ENCODE results near the gene ZIK1. TPM values are rescaled to one million over a fixed set of nuclear protein-coding genes. Genes with fewer than 3 reads are reported as not detected.

The ZIK1 gene
- total and polyA plus RNA-seq, 5 donors from 2014 or later: 3.4 to 10.2 (median 7.0) TPM

DNA sequence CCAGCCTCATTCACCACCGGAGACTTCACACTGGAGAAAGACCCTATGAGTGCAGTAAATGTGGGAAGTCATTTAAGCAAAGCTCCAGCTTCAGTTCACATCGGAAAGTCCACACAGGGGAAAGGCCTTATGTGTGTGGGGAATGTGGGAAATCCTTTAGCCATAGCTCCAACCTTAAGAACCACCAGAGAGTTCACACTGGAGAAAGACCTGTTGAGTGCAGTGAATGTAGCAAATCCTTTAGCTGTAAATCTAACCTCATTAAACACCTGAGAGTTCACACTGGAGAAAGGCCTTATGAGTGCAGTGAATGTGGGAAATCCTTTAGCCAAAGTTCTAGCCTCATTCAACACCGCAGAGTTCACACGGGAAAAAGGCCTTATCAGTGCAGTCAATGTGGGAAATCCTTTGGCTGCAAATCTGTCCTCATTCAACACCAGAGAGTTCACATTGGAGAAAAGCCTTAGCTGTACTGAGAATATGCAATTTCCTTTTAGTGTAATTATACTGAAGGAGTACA lies 57.8 kb downstream of the ZIK1 start:
- no peak for ATAC-seq (ENCODE audit: low read depth in 2 of 2)
- H3K4me3 ChIP-seq (ENCODE audit: low read depth, low read length): peak overlapping the region; percentile 7

DNA sequence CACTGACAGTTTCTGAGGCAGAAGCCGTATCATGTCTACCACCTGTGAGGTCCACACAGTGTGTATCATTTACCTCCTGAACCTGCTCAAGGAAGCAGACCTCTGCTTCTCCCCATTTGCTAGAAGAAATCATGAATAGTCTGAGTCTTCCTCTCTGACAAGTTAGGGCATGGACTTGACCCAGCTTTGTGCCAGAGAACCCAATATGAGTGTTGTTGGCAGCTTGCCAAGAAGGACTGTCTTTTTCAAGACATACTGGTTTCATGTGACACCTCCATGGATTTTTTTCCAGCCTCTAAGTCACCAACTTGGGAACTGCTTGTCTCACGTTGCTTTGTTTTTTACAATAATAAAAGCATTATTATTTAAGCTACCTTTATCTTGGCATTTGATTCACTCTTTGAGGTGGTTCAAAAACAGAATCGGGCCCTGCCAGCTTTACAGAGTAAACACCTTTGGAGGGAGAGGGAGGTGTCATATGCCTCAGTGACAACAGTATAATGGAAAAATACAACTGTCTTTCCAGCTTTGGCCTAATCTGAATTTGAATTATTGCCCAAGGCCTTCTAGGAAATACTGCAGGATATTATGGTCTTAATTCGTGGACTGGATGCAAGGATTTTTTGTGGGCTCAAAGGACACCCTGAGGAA lies 58.6 kb downstream of the ZIK1 start:
- DNase-seq (no peak), ATAC-seq (ENCODE audit: low read depth in 2 of 2) (no peak)
- Histone ChIP-seq H3K4me1 (ENCODE audit: control insufficient read depth, insufficient read depth, low read length, poor library complexity, severe bottlenecking) (no peaks in the 10 kb centered on the region), H3K36me3 (ENCODE audit: control insufficient read depth, insufficient read depth, low read length) (peaks cover 50% of the 10 kb centered on the region), H3K4me3 (ENCODE audit: low read depth, low read length) (no peak overlapping the region), H3K9me3 (ENCODE audit: control insufficient read depth in 2 of 2, low read length in 2 of 2) (peaks cover 76 to 88% of the 10 kb centered on the region in 2 experiments), H3K27ac (ENCODE audit: insufficient read depth, low read length, poor library complexity, severe bottlenecking) (no peak overlapping the region), H3K27me3 (ENCODE audit: control insufficient read depth, insufficient read depth, low read length) (no peaks in the 10 kb centered on the region)
- Mint-ChIP-seq H3K27ac (no peak overlapping the region), H3K9me3 (peaks cover 10 to 76% (median 45%) of the 10 kb centered on the region in 7 donors), H3K36me3 (peaks cover 49% of the 10 kb centered on the region), H3K4me1 (peaks cover 0 to 8% (median 0%) of the 10 kb centered on the region in 4 donors), H3K4me3 (no peak overlapping the region), H3K27me3 (no peaks in the 10 kb centered on the region)

More for the DNA sequence above, 57.8 kb downstream of the ZIK1 start:
- H3K9me3 ChIP-seq (ENCODE audit: control insufficient read depth in 2 of 2, low read length in 2 of 2): peaks cover 81 to 88% of the 10 kb centered on the region in 2 experiments
- DNase-seq: no peak
- Mint-ChIP-seq H3K27me3 (no peaks in the 10 kb centered on the region), H3K9me3 (peaks cover 11 to 83% (median 46%) of the 10 kb centered on the region in 7 donors), H3K27ac (no peak overlapping the region), H3K36me3 (peaks cover 57% of the 10 kb centered on the region), H3K4me1 (peaks cover 0 to 8% (median 0%) of the 10 kb centered on the region in 4 donors), H3K4me3 (no peak overlapping the region)
- no peaks in the 10 kb centered on the region for H3K4me1 ChIP-seq (ENCODE audit: control insufficient read depth, insufficient read depth, low read length, poor library complexity, severe bottlenecking)
- peaks cover 57% of the 10 kb centered on the region for H3K36me3 ChIP-seq (ENCODE audit: control insufficient read depth, insufficient read depth, low read length)
- no peak overlapping the region for H3K27ac ChIP-seq (ENCODE audit: insufficient read depth, low read length, poor library complexity, severe bottlenecking)
- no peaks in the 10 kb centered on the region for H3K27me3 ChIP-seq (ENCODE audit: control insufficient read depth, insufficient read depth, low read length)

Other genes starting within 250 kb of the ZIK1 start
- gene ZNF304, start 232.9 kb upstream of the ZIK1 start, total RNA-seq: 6.8 TPM
- gene ZNF304, start 232.9 kb upstream of the ZIK1 start, polyA plus RNA-seq: 1 to 10 TPM; 1.9 to 4.4 (median 2.8) TPM
- 11.4 TPM for gene TRAPPC2B, start 220.6 kb upstream of the ZIK1 start, total RNA-seq
- gene TRAPPC2B, start 220.6 kb upstream of the ZIK1 start, polyA plus RNA-seq: 10 to 100 TPM; 23.0 to 28.6 (median 25.3) TPM
- gene ZNF547, start 220.6 kb upstream of the ZIK1 start, total RNA-seq: 2.1 TPM
- gene ZNF547, start 220.6 kb upstream of the ZIK1 start, polyA plus RNA-seq: 1 to 10 TPM in 2 of 4 donors, under 1 TPM in 1, not detected in 1; 0.77 to 1.9 (median 1.5) TPM
- 75.9 TPM for gene ZNF548, start 194.3 kb upstream of the ZIK1 start, total RNA-seq
- 10 to 100 TPM; 14.6 to 21.7 (median 17.7) TPM for gene ZNF548, start 194.3 kb upstream of the ZIK1 start, polyA plus RNA-seq
- 5.6 TPM for gene ZNF17, start 173.0 kb upstream of the ZIK1 start, total RNA-seq
- 1 to 10 TPM; 2.9 to 9.7 (median 5.3) TPM for gene ZNF17, start 173.0 kb upstream of the ZIK1 start, polyA plus RNA-seq
- gene ZNF749, start 148.8 kb upstream of the ZIK1 start, total RNA-seq: 5.1 TPM
- gene ZNF749, start 148.8 kb upstream of the ZIK1 start, polyA plus RNA-seq: 10 to 100 TPM in 1 of 4 donors, 1 to 10 TPM in 3; 6.2 to 10.9 (median 8.2) TPM
- gene VN1R1, start 127.0 kb upstream of the ZIK1 start, total RNA-seq: 0.15 TPM
- gene VN1R1, start 127.0 kb upstream of the ZIK1 start, polyA plus RNA-seq: under 1 TPM in 1 of 4 donors, not detected in 3; 0.10 TPM
- gene ZNF772, start 106.6 kb upstream of the ZIK1 start, total RNA-seq: 0.74 TPM
- gene ZNF772, start 106.6 kb upstream of the ZIK1 start, polyA plus RNA-seq: 1 to 10 TPM in 3 of 4 donors, under 1 TPM in 1; 0.09 to 4.2 (median 3.4) TPM
- 8.9 TPM for gene ZNF419, start 96.4 kb upstream of the ZIK1 start, total RNA-seq
- 10 to 100 TPM in 1 of 4 donors, 1 to 10 TPM in 3; 5.9 to 11.0 (median 8.3) TPM for gene ZNF419, start 96.4 kb upstream of the ZIK1 start, polyA plus RNA-seq
- 7.2 TPM for gene ZNF773, start 84.2 kb upstream of the ZIK1 start, total RNA-seq
- 10 to 100 TPM in 3 of 4 donors, 1 to 10 TPM in 1; 7.0 to 11.3 (median 10.6) TPM for gene ZNF773, start 84.2 kb upstream of the ZIK1 start, polyA plus RNA-seq
- gene ZNF549, start 56.8 kb upstream of the ZIK1 start, total RNA-seq: 5.2 TPM
- 1 to 10 TPM; 4.3 to 9.2 (median 7.7) TPM for gene ZNF549, start 56.8 kb upstream of the ZIK1 start, polyA plus RNA-seq
- gene ZNF550, start 24.3 kb upstream of the ZIK1 start, total RNA-seq: 10.2 TPM
- 10 to 100 TPM in 2 of 4 donors, 1 to 10 TPM in 2; 5.8 to 18.7 (median 9.4) TPM for gene ZNF550, start 24.3 kb upstream of the ZIK1 start, polyA plus RNA-seq
- gene ZNF416, start 5.2 kb upstream of the ZIK1 start, total RNA-seq: 4.4 TPM
- 1 to 10 TPM; 4.1 to 9.5 (median 6.1) TPM for gene ZNF416, start 5.2 kb upstream of the ZIK1 start, polyA plus RNA-seq
- gene ZNF530, start 15.7 kb downstream of the ZIK1 start, total RNA-seq: 1.5 TPM
- gene ZNF530, start 15.7 kb downstream of the ZIK1 start, polyA plus RNA-seq: 1 to 10 TPM; 4.8 to 7.8 (median 7.4) TPM
- gene ZNF134, start 30.1 kb downstream of the ZIK1 start, total RNA-seq: 17.4 TPM
- gene ZNF134, start 30.1 kb downstream of the ZIK1 start, polyA plus RNA-seq: 10 to 100 TPM in 3 of 4 donors, 1 to 10 TPM in 1; 9.8 to 14.2 (median 11.8) TPM
- 23.9 TPM for gene ZNF211, start 49.0 kb downstream of the ZIK1 start, total RNA-seq
- 10 to 100 TPM; 19.4 to 22.8 (median 22.1) TPM for gene ZNF211, start 49.0 kb downstream of the ZIK1 start, polyA plus RNA-seq
- gene ZSCAN4, start 84.8 kb downstream of the ZIK1 start, total RNA-seq: not detected
- not detected for gene ZSCAN4, start 84.8 kb downstream of the ZIK1 start, polyA plus RNA-seq
- 9.6 TPM for gene ZNF551, start 97.8 kb downstream of the ZIK1 start, total RNA-seq
- gene ZNF551, start 97.8 kb downstream of the ZIK1 start, polyA plus RNA-seq: 1 to 10 TPM; 5.3 to 8.6 (median 7.3) TPM
- 3.7 TPM for gene ZNF154, start 125.1 kb downstream of the ZIK1 start, total RNA-seq
- gene ZNF154, start 125.1 kb downstream of the ZIK1 start, polyA plus RNA-seq: 1 to 10 TPM in 1 of 4 donors, under 1 TPM in 2, not detected in 1; 0.25 to 1.9 (median 0.57) TPM
- 9.2 TPM for gene ZNF671, start 143.5 kb downstream of the ZIK1 start, total RNA-seq
- 10 to 100 TPM; 19.5 to 28.6 (median 23.3) TPM for gene ZNF671, start 143.5 kb downstream of the ZIK1 start, polyA plus RNA-seq
- 15.4 TPM for gene ZNF776, start 162.7 kb downstream of the ZIK1 start, total RNA-seq
- gene ZNF776, start 162.7 kb downstream of the ZIK1 start, polyA plus RNA-seq: 10 to 100 TPM in 1 of 4 donors, 1 to 10 TPM in 3; 2.9 to 12.2 (median 7.5) TPM
- 39.4 TPM for gene ZNF586, start 185.5 kb downstream of the ZIK1 start, total RNA-seq
- 10 to 100 TPM; 18.7 to 32.2 (median 31.3) TPM for gene ZNF586, start 185.5 kb downstream of the ZIK1 start, polyA plus RNA-seq
- gene ZNF552, start 230.8 kb downstream of the ZIK1 start, total RNA-seq: 16.6 TPM
- gene ZNF552, start 230.8 kb downstream of the ZIK1 start, polyA plus RNA-seq: 10 to 100 TPM in 1 of 4 donors, 1 to 10 TPM in 3; 4.8 to 11.7 (median 6.8) TPM
- 23.6 TPM for gene ZNF587B, start 246.2 kb downstream of the ZIK1 start, total RNA-seq
- gene ZNF587B, start 246.2 kb downstream of the ZIK1 start, polyA plus RNA-seq: 1 to 10 TPM; 1.3 to 3.4 (median 2.1) TPM

All from CD4-positive, CD25-positive, alpha-beta regulatory T cell (primary cell).